HG02884 (cell line): ENCODE results near the gene CDKN2B-AS1.
A peak's percentile ranks its signal among the peaks of the same experiment; 100 is the strongest.
"Not testable (repeated sequence)": the region's sequence is repeated elsewhere in the genome, so short reads cannot be mapped to it uniquely, and the experiment has no call there.

Experiments used
- ATAC-seq: cut with Tn5 transposase; IDR thresholded peaks from one replicate; pipeline ENCODE4 v1.9.1; 2021; ENCODE audit warnings: mild to moderate bottlenecking, moderate library complexity; ENCODE audit not compliant: unreplicated experiment

Gene CDKN2B-AS1

DNA sequence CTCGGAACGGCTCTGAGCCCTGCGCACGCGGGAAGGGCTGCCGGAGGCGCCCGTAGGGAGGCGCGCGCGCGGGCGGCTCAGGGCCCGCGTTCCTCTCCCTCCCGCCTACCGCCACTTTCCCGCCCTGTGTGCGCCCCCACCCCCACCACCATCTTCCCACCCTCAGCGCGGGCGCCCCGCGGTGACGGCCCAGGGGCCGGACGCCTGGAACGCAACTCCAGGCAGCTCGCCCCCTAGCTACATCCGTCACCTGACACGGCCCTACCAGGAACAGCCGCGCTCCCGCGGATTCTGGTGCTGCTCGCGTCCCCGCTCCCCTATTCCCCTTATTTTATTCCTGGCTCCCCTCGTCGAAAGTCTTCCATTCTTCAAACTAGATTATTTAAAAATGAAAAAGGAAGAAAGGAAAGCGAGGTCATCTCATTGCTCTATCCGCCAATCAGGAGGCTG lies at the start of gene CDKN2B-AS1:
Gene CDKN2B-AS1, plus strand, starts transcription at position 236 of the 450 bp plus-strand sequence.
- peak; percentile 38 for ATAC-seq

DNA sequence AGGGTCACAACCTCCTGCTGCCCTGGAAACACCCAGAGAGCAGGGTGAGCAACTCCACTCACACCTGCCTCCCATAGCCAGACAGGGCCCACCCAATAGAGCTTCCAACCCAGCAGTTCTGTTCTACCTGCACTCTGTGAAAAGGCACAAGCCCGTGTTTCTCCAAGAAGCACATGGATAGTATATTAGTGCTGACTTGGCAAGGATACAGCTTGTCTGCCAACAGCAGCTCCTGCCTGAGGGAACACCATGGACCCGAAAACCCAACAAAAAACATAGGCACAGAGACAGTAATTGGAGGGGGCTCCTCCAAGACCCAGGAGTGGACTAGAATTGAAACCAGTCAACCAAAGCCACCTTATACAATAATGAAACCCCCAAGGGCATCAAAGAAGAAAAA lies 49.0 kb upstream of the CDKN2B-AS1 start:
- no peak for ATAC-seq

DNA sequence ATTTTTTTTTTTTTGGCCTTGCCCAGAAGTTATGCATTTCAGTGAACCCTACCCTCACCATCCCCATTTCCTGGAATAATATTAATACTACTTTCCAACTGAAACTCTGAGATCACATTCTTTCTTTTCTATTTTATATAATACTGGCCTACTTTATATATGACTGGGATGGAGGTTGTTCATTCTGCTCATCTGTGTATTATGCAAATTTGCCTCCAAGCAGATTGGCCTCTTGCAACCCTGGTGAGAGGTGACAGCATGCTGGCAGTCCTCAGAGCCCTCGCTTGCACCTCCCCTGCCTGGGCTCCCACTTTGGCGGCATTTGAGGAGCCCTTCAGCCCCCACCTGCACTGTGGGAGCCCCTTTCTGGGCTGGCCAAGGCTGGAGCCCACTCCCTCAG lies 35.8 kb upstream of the CDKN2B-AS1 start:
- no peak for ATAC-seq

DNA sequence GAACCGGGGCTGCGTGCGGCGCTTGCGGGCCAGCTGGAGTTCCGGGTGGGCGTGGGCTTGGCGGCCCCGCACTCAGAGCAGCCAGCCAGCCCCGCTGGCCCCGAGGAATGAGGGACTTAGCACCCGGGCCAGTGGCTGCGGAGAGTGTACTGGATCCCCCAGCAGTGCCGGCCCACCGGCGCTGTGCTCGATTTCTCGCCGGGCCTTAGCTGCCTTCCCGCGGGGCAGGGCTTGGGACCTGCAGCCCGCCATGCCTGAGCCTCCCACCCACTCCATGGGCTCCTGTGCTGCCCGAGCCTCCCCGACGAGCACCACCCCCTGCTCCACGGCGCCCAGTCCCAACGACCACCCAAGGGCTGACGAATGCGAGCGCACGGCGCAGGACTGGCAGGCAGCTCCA lies 35.3 kb upstream of the CDKN2B-AS1 start:
- not testable (repeated sequence) for ATAC-seq

DNA sequence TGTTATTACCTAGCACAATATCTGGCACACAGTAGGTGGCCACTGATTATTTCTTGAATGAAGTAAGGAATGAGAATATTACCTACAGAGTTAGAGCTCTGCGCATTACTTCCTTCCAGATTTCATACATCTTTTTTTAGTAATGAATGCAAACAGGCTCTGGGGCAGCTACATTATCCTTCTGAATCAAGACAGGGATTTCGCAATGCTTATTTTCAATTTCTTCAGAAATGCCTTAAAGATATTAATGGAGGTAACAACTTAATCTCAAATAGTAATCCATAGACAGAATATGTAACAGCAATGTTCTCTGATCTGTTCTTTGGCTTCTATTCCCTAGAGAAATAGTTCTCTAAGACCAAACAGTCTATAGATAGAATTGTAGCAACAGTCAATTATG lies 33.0 kb upstream of the CDKN2B-AS1 start:
- no peak for ATAC-seq

DNA sequence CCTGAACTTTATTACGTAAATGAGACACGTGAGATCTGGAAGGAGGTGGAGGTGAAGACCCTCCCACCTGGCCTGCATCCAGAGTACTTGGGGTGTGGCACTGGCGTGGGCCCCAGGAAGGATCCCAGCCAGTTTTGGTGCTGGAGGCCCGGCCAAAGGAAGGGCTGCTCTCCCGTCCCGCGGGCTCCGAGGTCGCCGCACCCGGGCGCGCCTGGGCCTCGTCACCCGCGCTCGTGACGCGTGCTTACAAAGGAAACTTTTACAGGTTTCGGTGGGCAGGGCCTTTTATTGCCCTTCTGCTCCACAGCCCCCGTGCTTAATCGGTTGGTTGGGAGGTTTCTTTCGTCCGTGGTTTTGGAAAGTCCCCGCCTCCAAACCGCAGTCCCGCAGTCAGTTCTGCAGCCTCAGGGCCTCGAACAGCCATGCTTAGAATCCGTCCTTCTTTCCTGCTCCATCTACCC lies 29.6 kb upstream of the CDKN2B-AS1 start:
- peak; percentile 67 for ATAC-seq

DNA sequence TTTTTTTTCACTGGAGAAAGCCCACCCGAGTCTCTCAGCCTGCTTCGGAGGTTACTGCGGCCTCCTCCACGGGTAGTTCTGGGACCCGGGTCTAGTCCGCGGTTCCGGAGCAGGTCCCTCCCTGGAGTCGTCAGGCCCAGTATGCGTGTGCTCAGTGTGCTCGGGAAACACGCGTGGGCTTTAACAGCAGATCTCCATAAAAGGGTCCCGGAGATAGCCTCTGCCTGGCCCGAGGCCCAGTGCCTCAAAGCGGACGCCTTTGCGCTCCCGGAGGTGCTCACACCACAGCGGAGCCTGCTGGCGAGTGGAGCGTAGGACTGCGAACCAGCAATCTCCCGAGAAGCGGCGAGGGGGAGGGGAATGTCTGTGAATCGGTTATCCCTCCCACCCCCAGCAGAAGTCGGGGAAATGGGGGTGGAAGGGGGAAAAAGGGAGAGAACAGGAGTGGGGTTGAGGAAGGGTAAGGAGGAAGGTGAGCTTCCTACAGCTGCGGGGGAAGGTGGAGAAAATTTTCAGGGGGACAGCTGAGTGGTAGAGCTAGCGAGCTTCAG lies 29.1 kb upstream of the CDKN2B-AS1 start:
- ATAC-seq, result peak; percentile 80

DNA sequence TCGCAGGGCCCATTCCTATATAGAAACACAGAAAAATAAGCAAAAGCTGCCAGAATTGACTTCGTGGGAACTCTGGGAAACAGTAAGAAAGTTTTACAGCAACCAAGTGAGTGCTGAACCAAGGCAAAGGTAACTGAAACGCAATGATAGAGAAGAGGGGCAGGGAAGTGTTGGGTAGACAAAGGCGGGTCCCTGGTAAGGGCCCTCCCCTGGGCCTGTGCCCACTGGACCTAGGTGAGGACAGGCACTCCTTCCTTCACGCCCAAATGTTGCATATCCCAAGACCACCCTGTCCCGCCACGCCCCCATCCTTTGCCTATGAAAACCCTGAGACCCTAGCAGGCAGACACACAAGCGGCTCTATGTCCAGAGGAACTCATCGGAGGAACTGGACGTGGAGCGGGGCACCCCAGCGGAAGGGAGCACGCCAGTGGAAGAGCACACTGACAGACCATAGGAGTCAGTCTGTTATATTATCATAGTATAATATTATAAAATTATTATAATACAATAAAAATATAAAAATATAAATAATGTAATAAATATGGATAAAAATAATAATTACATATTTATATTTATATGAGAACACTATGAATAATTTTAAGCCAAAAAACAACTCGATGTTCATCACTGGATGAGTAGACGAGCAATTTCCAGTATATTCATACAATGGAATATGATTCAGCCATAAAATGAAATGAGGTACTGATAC lies 28.3 kb upstream of the CDKN2B-AS1 start:
- no peak for ATAC-seq

DNA sequence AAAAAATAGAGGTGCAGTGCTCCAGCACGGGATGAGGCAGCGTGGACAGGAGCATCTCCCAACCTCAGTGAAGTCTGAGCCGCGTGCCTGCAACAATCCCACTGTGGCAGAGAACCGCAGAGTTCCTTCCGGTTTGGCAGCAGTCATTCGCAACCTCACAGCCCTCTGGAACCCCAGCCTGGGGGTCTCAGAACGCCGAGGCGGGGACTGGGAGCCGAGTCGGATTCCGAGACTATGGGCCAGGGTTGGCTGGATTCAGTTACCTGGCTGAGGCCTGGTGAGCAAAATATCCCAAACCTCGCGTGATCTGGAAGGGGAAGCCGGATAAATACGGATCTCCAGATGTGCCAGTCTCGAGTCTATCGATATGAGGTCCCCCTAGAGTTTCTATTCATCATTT lies 27.4 kb upstream of the CDKN2B-AS1 start:
- ATAC-seq, result no peak

DNA sequence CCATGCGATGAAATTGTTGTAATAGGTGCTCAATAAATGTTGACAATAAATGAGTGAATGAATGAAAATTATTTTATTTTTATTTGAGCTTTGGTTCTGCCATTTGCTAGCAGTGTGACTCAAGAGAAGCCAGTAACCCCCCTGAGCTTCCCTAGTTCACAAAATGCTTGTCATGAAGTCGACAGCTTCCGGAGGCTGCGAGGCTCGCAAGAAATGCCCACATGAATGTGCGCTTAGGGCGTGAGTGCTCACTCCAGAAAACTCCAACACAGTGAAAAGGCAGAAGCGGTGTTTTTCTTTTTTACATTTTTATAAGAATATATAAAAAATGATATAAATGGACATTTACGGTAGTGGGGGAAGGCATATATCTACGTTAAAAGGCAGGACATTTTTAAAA lies 26.9 kb upstream of the CDKN2B-AS1 start:
- no peak for ATAC-seq

DNA sequence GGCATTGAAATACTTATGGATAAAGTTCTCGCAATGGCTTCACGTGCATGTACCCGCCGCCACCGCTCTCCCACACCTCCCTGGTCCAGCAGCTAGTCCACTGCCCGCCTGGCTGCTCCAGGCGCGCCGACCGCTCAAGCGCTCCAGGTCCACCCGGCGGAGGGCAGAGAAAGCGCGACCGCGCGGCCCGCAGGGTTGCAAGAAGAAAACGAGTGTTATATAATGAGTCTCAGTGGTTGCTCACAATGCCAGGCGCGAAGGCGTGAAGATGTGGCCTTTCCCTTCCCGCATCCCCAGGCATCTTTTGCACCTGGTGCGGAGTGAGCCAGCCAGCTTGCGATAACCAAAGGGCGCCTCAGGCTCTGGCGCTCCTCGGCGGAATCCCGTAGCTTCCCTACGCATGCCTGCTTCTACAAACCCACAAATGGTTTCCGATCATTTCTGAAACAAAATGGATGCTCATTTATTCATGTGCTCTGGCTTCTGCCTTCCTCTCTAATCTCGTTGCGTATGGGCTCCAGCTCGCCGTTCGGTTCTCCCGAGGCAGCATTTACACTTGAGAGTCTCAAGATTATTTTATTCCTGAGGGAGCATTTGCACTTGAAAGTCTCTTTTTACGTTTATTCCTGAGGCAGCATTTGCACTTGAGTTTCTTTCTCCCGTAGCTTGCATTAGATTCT lies 26.1 kb upstream of the CDKN2B-AS1 start:
- ATAC-seq, result no peak

DNA sequence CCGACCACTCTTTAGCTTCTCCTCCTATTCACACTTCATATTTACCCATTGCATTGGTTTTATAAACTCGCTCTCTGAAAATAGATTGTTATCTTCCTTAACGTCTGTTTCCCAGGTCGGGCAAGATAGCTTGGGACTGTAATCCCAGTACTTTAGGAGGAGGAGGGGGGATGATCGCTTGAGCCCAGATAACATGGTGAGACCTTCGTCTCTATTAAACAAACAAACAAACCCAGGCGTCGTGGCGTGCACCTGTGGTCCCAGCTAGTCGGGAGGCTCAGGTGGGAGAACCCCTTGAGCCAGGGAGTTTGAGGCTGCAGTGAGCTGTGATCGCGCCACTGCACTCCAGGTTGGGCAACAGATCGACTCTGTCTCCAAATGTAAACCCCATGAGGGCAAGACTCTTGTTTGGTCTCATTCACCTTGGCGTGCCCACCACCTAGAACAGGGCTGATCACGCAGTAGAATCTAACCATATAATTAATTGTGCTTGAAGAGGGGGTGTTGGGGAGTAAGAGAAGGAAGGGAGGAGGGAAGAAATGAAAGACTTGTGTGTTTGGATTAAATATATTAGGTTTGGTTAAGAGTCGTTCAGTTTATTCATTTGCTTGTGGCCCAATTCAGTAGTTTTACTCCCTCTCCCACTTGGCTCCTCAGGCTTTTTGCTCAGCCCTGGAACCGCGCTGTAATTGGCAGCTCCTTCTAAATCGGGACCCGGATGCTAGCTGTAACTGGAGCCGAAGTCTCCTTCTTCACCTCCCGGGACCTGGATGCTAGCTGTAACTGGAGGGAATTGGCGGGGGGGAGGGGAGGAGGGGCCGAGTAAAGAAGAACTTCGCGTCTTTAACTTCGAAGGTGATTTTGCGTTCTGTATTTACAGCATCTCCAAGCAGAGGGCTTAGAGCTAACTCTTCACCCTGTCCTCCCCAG lies 25.3 kb upstream of the CDKN2B-AS1 start:
- ATAC-seq, result no peak

DNA sequence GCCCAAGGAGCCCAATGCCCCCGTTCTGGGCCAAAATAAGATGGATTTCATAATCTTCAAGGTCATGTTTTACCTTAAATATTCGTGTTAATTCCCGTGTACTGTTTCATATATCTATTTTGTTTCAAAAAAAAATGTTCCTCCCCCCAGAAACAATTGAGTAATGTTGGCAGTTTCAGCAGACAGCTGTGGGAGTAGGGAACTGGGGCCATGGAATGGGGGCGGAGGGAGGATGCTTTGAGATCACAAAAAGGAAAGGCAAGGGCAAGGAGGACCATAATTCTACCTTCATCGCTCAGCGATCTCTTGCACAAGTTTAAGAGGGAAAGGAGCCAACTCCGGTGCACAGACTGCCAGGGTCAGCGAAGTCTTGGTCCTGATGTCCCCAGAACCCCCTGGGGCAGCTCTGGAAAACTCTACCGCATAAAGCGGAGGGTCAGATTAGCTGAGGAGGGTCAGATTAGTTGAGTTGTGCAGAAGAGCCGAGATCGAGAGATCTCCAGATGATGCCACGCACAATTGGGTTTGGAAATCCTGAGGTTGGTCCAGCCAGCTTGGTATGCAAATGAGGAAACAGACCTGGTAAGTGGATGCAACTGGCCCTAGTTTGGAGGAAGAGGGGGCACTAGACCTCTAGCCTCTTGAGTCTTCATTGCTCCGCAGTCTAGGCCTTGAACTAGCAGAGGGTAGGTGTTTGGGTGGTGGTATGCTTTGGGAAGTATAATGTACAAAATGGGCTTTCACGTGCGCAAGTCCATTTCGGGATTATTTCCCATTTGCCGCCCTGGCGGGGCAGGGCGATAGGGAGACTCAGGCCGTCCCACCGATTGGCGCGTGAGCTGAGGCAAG lies 24.4 kb upstream of the CDKN2B-AS1 start:
- ATAC-seq, result no peak

DNA sequence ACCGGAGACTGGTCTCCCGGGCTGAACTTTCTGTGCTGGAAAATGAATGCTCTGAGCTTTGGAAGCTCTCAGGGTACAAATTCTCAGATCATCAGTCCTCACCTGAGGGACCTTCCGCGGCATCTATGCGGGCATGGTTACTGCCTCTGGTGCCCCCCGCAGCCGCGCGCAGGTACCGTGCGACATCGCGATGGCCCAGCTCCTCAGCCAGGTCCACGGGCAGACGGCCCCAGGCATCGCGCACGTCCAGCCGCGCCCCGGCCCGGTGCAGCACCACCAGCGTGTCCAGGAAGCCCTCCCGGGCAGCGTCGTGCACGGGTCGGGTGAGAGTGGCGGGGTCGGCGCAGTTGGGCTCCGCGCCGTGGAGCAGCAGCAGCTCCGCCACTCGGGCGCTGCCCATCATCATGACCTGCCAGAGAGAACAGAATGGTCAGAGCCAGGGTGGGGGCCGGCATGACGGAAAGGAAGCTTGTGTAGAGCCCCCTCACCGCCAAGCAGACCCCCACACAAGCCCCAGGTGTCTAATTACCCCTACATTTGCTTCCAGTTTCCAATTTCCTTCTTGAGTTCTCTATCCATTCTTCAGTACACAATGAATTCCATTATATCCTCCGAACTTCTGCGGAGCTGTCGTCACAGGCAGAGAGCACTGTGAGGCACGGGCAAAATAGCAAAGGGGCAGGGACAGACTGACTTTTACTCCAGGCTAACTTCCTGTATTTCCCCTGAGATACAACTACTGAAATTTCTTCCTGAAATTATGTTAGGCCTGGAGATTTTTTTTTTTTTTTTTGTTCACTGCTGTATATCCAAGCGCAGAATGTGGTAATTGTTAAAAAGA lies 23.6 kb upstream of the CDKN2B-AS1 start:
- ATAC-seq, result no peak

DNA sequence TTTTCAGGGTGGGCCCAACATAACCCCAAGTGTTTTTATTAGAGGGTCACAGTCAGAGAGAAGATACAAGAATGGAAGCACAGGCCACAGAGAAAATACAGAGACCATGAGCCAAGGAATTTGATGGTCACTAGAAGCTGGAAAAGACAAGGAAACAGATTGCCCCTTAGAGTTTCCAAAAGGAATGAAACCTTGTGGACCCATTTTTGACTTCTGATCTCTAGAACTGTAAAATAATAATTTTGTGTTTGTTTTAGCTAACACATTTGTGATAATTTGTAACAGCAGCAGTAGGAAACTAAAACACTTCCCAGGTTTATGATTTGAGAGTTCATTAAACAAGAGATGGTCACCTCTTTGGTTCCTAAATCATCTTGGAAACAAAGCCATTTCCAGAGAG lies 22.2 kb upstream of the CDKN2B-AS1 start:
- no peak for ATAC-seq

DNA sequence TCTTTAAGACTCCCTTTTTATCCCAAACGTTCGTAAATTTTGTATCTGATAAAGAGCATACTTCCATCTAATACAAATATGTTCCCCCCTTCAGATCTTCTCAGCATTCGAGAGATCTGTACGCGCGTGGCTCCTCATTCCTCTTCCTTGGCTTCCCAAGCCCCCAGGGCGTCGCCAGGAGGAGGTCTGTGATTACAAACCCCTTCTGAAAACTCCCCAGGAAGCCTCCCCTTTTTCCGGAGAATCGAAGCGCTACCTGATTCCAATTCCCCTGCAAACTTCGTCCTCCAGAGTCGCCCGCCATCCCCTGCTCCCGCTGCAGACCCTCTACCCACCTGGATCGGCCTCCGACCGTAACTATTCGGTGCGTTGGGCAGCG lies 20.3 kb upstream of the CDKN2B-AS1 start:
- peak; percentile 8 for ATAC-seq

DNA sequence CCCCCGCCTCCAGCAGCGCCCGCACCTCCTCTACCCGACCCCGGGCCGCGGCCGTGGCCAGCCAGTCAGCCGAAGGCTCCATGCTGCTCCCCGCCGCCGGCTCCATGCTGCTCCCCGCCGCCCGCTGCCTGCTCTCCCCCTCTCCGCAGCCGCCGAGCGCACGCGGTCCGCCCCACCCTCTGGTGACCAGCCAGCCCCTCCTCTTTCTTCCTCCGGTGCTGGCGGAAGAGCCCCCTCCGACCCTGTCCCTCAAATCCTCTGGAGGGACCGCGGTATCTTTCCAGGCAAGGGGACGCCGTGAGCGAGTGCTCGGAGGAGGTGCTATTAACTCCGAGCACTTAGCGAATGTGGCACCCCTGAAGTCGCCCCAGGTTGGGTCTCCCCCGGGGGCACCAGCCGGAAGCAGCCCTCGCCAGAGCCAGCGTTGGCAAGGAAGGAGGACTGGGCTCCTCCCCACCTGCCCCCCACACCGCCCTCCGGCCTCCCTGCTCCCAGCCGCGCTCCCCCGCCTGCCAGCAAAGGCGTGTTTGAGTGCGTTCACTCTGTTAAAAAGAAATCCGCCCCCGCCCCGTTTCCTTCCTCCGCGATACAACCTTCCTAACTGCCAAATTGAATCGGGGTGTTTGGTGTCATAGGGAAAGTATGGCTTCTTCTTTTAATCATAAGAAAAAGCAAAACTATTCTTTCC lies 19.7 kb upstream of the CDKN2B-AS1 start:
- ATAC-seq, result peak; percentile 62

DNA sequence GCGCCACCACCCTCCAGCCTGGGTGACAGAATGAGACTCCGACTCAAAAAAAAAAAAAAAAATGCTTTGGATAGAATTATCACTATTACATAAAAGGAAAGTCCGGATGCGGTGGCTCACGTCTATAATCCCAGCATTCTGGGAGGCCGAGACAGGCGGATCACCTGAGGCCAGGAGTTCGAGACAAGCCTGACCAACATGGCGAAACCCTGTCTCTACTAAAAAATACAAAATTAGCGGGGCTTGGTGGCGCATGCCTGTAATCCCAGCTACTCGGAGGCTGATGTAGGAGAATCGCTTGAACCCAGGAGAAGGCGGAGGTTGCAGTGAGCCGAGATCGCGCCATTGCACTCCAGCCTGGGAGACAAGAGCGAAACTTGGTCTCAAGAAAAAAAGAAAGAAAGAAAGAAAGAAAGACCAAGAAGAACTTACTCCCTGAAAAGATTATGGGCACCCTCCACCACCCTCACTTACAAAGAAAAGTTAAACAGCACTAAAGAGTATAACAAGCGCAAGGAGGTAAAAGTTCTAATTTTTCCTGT lies 18.2 kb upstream of the CDKN2B-AS1 start:
- ATAC-seq, result no peak
